Hepatocyte (in vitro differentiated cells): ENCODE results near the gene TBC1D20.

ENCODE experiments used
- CTCF ChIP-seq: fragments of 200-600 bp; sonication (generic); IDR thresholded peaks from 2 replicates; pipeline ENCODE4 v1.5.1; 2016; ENCODE audit warnings: antibody characterized with exemption, mild to moderate bottlenecking; ENCODE audit not compliant: poor library complexity
- EZH2phosphoT487 ChIP-seq: fragments of 200-600 bp; sonication (generic); IDR thresholded peaks from one replicate; pipeline ENCODE4 v1.6.1; 2018; ENCODE audit warnings: antibody characterized with exemption, mild to moderate bottlenecking, low read depth, moderate library complexity; ENCODE audit not compliant: unreplicated experiment, severe bottlenecking

- TF ChIP-seq CTCF: no peak
- no peak for TF ChIP-seq EZH2phosphoT487
Observed at GRCh38 chr20:445514-446336, 16.6 kb downstream of the TBC1D20 start.
